Activated B cell treated with CpG ODN at 0.5 μM for 24 hours (primary cell): ENCODE data around the gene HERPUD1. TPM values are rescaled to one million over a fixed set of nuclear protein-coding genes. Genes with fewer than 3 reads are reported as not detected.
A peak's percentile ranks its signal among the peaks of the same experiment; 100 is the strongest.

Source experiments
- ATAC-seq: fragments of 200-7000 bp; cut with Tn5 transposase; one replicate; pipeline ENCODE4 v1.10.0; 2021; ENCODE audit warnings: low read depth, mild to moderate bottlenecking, moderate library complexity
- CTCF ChIA-PET: fragments of 350-600 bp; sonication (Branson Sonifier 250); formaldehyde crosslinking; loops from one replicate; lab custom pipeline; 2021; ENCODE audit warnings: antibody characterized with exemption; lab: Charles Lee
- POLR2A ChIA-PET: fragments of 350-600 bp; sonication (Branson Sonifier 250); formaldehyde crosslinking; loops from one replicate; lab custom pipeline; 2021; ENCODE audit warnings: antibody characterized with exemption; lab: Charles Lee
- DNase-seq: peaks from one replicate; pipeline ENCODE4 v3.0.0; 2022
- H3K27ac Mint-ChIP-seq: one replicate; pipeline ENCODE4 v1.8.0; 2020; ENCODE audit warnings: mixed read lengths
- H3K27me3 Mint-ChIP-seq: one replicate; pipeline ENCODE4 v1.8.0; 2021; ENCODE audit warnings: mixed read lengths
- H3K36me3 Mint-ChIP-seq: one replicate; pipeline ENCODE4 v1.8.0; 2021; ENCODE audit warnings: low read depth, mixed read lengths
- H3K4me1 Mint-ChIP-seq: one replicate; pipeline ENCODE4 v1.8.0; 2021; ENCODE audit warnings: mixed read lengths
- H3K4me3 Mint-ChIP-seq: one replicate; pipeline ENCODE4 v1.8.0; 2020; ENCODE audit warnings: mild to moderate bottlenecking, mixed read lengths
- H3K9me3 Mint-ChIP-seq: one replicate; pipeline ENCODE4 v1.8.0; 2020; ENCODE audit warnings: mixed read lengths
- intact Hi-C: fragments of 100-400 bp; cut with micrococcal nuclease; formaldehyde crosslinking; loops from one replicate; pipeline ENCODE4 v1.15.1; 2024
- total RNA-seq: library from RNA; stranded (reverse); gene quantifications from 2 replicates; pipeline ENCODE4 v1.2.3, GENCODE V29; 2022
- TF ChIP-seq, protein P1 (sequence below): fragments of 200-600 bp; IDR thresholded peaks from one replicate; pipeline ENCODE4 v1.8.0; 2022; ENCODE audit warnings: antibody characterized with exemption, mild to moderate bottlenecking

Gene HERPUD1
- total RNA-seq, 1 donor from 2014 or later: 820 TPM

DNA sequence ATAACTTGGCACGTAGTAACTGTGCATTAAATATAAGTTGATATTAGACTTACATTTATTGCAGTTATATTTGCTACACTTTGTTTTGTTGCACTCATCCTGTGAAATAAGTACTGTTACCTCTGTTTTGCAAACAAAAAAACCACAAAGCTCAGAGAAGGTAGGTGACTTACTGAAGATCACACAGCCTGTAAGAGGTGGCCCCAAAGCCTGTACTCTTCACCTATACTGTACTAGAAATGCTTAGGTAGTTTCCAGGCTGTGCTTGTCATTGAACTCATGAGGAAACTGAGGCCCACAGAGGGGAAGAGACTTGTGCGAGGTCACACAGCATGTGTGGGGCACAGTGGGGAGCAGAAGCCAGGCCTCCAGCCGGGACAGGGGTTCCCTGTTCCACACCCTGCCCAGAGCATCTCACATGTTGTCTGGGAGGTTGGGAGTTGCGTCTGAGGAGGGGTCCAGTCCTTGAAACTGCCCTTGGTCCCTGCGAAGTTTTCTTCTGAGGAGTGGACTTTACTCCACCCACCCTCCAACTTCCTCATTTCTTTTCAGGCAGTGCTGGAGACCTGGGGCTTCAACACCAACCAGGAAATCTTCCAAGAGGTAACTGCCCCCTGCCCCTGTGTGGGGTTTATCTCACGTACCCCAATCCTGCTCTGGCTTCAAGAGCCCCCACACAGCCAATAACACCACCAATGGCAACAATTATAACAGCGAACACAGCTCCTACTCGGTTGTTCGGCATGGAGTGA is 42.8 kb downstream of the HERPUD1 start:
- H3K4me3 Mint-ChIP-seq: no peak overlapping the region
- H3K36me3 Mint-ChIP-seq: no peaks in the 10 kb centered on the region
- DNase-seq (no peak), ATAC-seq (no peak)
- TF ChIP-seq, protein P1, sequence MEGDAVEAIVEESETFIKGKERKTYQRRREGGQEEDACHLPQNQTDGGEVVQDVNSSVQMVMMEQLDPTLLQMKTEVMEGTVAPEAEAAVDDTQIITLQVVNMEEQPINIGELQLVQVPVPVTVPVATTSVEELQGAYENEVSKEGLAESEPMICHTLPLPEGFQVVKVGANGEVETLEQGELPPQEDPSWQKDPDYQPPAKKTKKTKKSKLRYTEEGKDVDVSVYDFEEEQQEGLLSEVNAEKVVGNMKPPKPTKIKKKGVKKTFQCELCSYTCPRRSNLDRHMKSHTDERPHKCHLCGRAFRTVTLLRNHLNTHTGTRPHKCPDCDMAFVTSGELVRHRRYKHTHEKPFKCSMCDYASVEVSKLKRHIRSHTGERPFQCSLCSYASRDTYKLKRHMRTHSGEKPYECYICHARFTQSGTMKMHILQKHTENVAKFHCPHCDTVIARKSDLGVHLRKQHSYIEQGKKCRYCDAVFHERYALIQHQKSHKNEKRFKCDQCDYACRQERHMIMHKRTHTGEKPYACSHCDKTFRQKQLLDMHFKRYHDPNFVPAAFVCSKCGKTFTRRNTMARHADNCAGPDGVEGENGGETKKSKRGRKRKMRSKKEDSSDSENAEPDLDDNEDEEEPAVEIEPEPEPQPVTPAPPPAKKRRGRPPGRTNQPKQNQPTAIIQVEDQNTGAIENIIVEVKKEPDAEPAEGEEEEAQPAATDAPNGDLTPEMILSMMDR: no peak
- no peaks in the 10 kb centered on the region for H3K27me3 Mint-ChIP-seq
- H3K27ac Mint-ChIP-seq: peak overlapping the region; percentile 81
- intact Hi-C loops: no loop called here
- peaks cover 87% of the 10 kb centered on the region for H3K4me1 Mint-ChIP-seq
- POLR2A ChIA-PET: interaction anchor here (0.5 to 12.4 kb wide), 10 partner anchors 10 to 90 kb away, joined by 3 to 233 read pairs (median 8); partner anchors contain the start of gene NLRC5
- CTCF ChIA-PET: interaction anchor here (1.4 kb wide), 1 partner anchor 10 kb away, joined by 4 read pairs; no protein-coding TSS in a partner anchor
- no peaks in the 10 kb centered on the region for H3K9me3 Mint-ChIP-seq

DNA sequence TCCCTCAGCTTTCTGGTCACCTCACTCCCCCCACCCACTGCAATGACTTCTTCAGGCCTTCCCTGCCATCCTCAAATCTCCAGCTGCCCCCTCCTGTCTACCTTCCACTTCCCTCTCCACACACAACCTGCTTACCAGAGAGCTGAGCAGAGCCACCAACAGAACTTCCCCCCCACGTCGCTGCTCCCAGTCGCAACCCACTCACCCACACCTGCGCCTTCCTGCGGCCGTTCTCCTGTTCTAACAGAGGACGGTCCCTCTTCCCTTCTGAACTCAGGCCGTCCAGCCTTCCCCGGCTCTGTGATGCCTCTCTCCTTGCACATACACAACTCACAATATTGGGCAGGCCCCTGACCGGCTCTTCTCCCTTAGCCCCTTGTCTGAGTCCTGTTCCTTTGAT is 43.8 kb downstream of the HERPUD1 start:
- H3K27ac Mint-ChIP-seq: peak overlapping the region; percentile 59
- ATAC-seq (no peak), DNase-seq (no peak)
- H3K4me3 Mint-ChIP-seq: no peak overlapping the region
- POLR2A ChIA-PET: interaction anchor here (0.6 to 12.4 kb wide), 6 partner anchors 10 to 70 kb away, joined by 3 to 233 read pairs (median 6); partner anchors contain the start of gene NLRC5
- intact Hi-C loops: no loop called here
- TF ChIP-seq, protein P1: no peak
- H3K4me1 Mint-ChIP-seq: peaks cover 88% of the 10 kb centered on the region
- no peaks in the 10 kb centered on the region for H3K9me3 Mint-ChIP-seq
- H3K27me3 Mint-ChIP-seq: no peaks in the 10 kb centered on the region
- no peaks in the 10 kb centered on the region for H3K36me3 Mint-ChIP-seq
- CTCF ChIA-PET: no interaction called here

DNA sequence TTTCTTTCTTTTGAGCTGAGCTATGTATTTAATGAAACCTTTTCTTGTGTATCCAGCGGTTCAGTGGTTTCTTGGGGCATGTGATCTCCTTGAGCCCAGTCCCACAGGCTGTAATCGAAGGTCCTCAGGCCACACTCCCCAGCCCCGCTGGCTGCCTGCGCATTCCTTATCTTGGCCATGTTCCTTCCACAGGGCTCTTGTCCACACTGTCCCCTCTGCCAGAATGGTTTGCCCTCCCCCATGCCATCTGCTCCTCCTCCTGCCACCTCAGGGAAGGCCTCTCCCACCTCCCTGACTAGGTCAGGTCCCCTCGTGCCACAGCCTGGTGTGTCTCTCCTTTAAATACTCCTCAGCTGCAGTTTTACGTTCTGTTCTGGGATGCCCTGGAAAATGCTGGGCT is 45.3 kb downstream of the HERPUD1 start:
- DNase-seq: no peak
- TF ChIP-seq, protein P1: no peak
- ChIA-PET POLR2A (interaction anchor here (0.5 to 5.6 kb wide), 5 partner anchors 11 to 184 kb away, joined by 3 to 21 read pairs (median 10); partner anchors contain the start of gene NLRC5), CTCF (no interaction called here)
- Mint-ChIP-seq H3K4me1 (peaks cover 88% of the 10 kb centered on the region), H3K4me3 (no peak overlapping the region), H3K27me3 (no peaks in the 10 kb centered on the region), H3K27ac (no peak overlapping the region), H3K36me3 (peaks cover under 1% of the 10 kb centered on the region), H3K9me3 (no peaks in the 10 kb centered on the region)
- no peak for ATAC-seq
- intact Hi-C loops: no loop called here

DNA sequence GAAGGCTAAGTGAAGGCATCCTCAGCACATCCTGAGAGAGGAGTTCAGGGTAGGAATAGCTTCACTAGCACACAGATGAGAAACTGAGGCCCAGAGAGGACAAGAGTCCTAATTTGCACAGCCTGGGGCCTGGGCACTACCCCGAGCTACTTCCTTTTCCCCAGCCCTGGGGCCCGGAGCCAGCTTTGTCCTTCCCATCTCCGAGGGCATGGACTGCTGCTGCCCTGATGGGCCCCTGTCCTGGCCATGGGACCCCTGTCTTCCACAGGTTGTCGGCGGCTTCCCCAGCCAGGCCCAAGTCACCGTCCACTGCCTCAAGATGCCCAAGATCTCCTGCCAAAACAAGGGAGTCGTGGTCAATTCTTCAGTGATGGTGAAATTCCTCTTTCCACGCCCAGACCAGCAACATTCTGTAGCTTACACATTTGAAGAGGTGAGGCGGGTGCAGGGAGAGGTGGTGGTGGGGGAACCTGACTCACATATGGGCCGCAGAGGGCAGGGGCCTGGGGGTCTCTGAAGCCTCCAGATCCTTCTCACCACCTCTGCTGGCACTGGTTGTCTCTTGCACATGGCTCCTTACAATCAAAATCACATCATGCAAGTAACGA is 46.0 kb downstream of the HERPUD1 start:
- H3K36me3 Mint-ChIP-seq: peaks cover 1% of the 10 kb centered on the region
- H3K27ac Mint-ChIP-seq: no peak overlapping the region
- no peaks in the 10 kb centered on the region for H3K9me3 Mint-ChIP-seq
- TF ChIP-seq, protein P1: no peak
- peaks cover 88% of the 10 kb centered on the region for H3K4me1 Mint-ChIP-seq
- no peaks in the 10 kb centered on the region for H3K27me3 Mint-ChIP-seq
- DNase-seq: no peak
- POLR2A ChIA-PET: interaction anchor here (0.9 to 5.6 kb wide), 5 partner anchors 11 to 64 kb away, joined by 3 to 21 read pairs (median 10); partner anchors contain the start of gene NLRC5
- intact Hi-C loops: no loop called here
- H3K4me3 Mint-ChIP-seq: no peak overlapping the region
- CTCF ChIA-PET: no interaction called here
- ATAC-seq: no peak

DNA sequence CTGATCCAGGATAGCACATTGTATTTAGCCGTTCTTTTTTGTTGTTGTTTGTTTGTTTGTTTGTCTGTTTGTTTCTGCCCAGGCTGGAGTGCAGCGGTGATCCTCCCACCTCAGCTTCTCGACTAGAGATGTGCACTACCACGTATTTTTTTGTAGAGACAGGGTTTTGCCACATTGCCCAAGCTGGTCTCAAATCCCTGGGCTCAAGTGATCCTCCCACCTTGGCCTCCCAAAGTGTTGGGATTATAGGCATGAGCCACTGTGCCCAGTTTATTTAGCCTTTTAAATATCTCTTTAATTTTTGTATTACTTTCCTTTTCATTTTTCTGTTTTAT is 48.2 kb downstream of the HERPUD1 start:
- ChIA-PET CTCF (no interaction called here), POLR2A (interaction anchor here (1.6 to 10.4 kb wide), 5 partner anchors 9 to 65 kb away, joined by 3 to 233 read pairs (median 8); partner anchors contain the start of genes HERPUD1 and NLRC5)
- H3K9me3 Mint-ChIP-seq: no peaks in the 10 kb centered on the region

More for the DNA sequence above, 48.2 kb downstream of the HERPUD1 start:
- no peaks in the 10 kb centered on the region for H3K27me3 Mint-ChIP-seq
- peaks cover 10% of the 10 kb centered on the region for H3K36me3 Mint-ChIP-seq
- ATAC-seq (no peak), DNase-seq (no peak)
- no peak overlapping the region for H3K27ac Mint-ChIP-seq
- TF ChIP-seq, protein P1: no peak
- peaks cover 87% of the 10 kb centered on the region for H3K4me1 Mint-ChIP-seq
- intact Hi-C loops: no loop called here
- no peak overlapping the region for H3K4me3 Mint-ChIP-seq
